GM10248 (cell line): ENCODE results near the gene FAAP20.
A peak's percentile ranks its signal among the peaks of the same experiment; 100 is the strongest.

ENCODE experiments used
- CTCF ChIA-PET: fragments of 300-600 bp; sonication (Branson Sonifier 250); formaldehyde crosslinking; extraction: SDS; loops from one replicate; lab custom pipeline; 2021; ENCODE audit warnings: antibody characterized with exemption; lab: Yijun Ruan, JAX
- POLR2A ChIA-PET: fragments of 350-650 bp; sonication (Branson Sonifier 250); formaldehyde crosslinking; extraction: SDS; loops from one replicate; lab custom pipeline; 2020; ENCODE audit warnings: antibody characterized with exemption; lab: Yijun Ruan, JAX
- DNase-seq: peaks from one replicate; pipeline ENCODE4 v3.0.0; 2012; ENCODE audit errors: extremely low spot score
- CTCF ChIP-seq: IDR thresholded peaks from 2 replicates; pipeline ENCODE4 v1.5.1; 2012; ENCODE audit warnings: mild to moderate bottlenecking, low read depth; ENCODE audit errors: extremely low read depth, missing control alignments, control extremely low read depth

Gene FAAP20

DNA sequence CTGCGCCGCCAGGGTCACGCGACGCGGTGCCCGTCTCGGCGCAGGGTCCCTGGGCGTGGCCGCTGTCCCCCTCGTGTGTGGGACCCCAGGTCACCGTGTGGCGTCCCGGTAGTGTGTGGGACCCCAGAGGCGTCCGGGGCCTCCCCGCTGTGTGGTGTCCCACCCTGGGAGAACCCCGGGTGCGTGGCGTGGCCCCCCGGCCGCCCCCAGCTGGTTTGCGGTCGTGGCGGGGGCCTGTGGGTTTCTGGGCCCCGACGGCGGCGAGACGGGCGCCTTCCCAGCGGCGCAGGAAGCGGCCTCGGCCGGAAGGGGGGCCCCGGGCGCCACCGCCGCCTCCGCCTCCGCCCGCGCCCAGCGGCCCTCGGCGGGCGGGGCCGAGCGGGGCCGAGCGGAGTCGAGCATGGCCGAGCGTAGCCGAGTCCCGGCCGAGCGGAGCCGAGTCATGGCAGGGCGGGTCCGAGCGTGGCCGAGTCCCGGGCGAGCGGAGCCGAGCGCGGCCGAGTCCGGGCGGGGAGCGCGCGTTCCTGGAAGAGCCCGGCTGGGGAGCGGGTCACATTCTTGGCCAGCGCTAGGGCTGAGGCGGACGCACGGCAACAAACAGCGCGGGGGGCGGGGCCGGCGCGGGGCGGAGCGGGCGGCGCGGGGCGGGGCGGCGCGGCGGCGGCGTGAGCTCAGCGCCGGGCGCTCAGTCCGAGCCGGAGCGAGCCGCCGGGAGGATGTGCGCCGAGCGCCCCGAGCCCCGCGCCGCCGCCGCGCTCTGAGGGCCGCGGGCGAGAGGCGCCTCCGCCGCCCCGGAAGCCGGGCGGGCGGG is 33.0 kb upstream of the FAAP20 start:
- CTCF ChIA-PET: interaction anchor here (0.8 to 2.4 kb wide), 2 partner anchors 32 to 154 kb away, joined by 3 to 11 read pairs; partner anchors contain the start of gene FAAP20
- peak; percentile 100 for DNase-seq
- POLR2A ChIA-PET: interaction anchor here (0.5 to 1.5 kb wide), 10 partner anchors 9 to 154 kb away, joined by 3 to 6 read pairs (median 3); no protein-coding TSS in a partner anchor
- TF ChIP-seq CTCF: peak; percentile 28

DNA sequence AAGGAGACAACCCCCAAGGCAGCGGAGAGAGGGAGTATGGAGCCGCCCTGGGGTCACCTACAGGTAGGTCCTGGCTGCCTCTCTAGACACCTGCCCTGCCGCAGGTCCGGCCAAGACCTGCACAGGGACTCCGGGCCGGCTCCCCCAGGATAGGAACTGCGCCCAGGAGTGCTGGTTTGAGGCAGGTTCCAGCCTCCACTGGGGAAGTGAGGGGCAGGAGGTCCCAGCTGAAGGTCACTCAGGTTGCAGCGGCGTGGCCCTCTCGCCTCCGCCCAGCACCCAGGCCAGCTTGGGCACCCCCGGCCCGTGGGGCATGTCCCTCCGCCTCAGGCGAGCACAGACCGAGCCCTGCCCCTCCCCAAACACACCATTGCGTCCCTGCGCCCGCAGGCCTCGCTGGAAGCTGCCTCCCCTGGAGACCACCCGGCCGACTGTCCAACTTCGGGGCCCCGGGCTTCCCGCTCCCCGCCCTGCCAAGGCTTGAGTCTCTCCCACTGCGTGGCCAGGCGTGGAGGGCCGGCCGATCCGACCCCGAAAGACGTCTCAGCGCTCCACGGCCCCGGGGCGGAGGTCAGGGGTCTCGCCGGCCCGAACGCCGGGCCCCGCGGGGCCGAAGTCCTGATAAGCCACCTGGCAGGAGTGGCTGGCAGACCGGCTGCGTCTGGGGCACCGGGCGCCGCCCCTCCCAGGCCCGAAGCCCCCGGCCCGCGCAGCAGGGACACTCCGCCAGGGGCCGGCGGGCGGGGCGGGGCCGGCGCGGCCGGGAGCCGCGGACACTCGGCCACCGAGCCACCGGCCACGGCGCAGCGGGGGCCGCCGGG is 32.2 kb upstream of the FAAP20 start:
- no peak for TF ChIP-seq CTCF
- POLR2A ChIA-PET: no interaction called here
- DNase-seq: no peak
- CTCF ChIA-PET: no interaction called here

- DNase-seq: no peak
- TF ChIP-seq CTCF: no peak
- POLR2A ChIA-PET: interaction anchor here (0.6 kb wide), 1 partner anchor 316 kb away, joined by 5 read pairs; no protein-coding TSS in a partner anchor
- CTCF ChIA-PET: interaction anchor here (1.0 to 1.5 kb wide), 4 partner anchors 12 to 157 kb away, joined by 3 to 6 read pairs (median 3); partner anchors contain the start of gene FAAP20
Measured at GRCh38 chr1:2224631-2225428, 30.3 kb upstream of the FAAP20 start.

DNA sequence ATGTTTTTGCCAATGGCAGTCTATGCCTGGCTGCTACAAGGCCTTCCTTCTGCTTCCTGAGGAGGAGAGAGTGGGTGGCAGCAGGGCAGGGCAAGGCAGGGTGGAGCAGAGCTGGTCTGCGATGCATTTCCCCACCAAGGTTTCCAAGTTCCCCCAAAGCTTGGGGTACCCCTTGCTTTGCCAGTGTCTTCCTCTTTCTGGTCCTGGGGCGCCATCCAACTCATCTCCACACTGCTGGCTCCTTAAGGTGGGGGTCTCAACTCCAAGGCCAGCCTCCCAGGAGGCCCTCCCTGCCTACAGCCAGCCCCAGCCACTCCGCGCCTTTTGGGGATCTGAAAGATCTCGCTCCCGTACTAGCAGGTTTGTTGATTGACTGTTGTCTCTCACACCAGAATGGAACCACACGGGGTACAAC is 29.6 kb upstream of the FAAP20 start:
- POLR2A ChIA-PET: no interaction called here
- TF ChIP-seq CTCF: no peak
- DNase-seq: no peak
- CTCF ChIA-PET: interaction anchor here (1.0 to 1.5 kb wide), 4 partner anchors 12 to 158 kb away, joined by 3 to 6 read pairs (median 3); partner anchors contain the start of gene FAAP20

- TF ChIP-seq CTCF: no peak
- no peak for DNase-seq
- ChIA-PET CTCF (interaction anchor here (1.0 kb wide), 1 partner anchor 9 kb away, joined by 4 read pairs; no protein-coding TSS in a partner anchor), POLR2A (no interaction called here)
Measured at GRCh38 chr1:2221271-2221670, 26.7 kb upstream of the FAAP20 start.

- CTCF ChIA-PET: no interaction called here
- POLR2A ChIA-PET: no interaction called here
- no peak for TF ChIP-seq CTCF
- DNase-seq: no peak
Measured at GRCh38 chr1:2216767-2217058, 22.1 kb upstream of the FAAP20 start.
